H9 (cell line): Measurements from ENCODE around the gene SHISA9. TPM values are rescaled to one million over a fixed set of nuclear protein-coding genes. Genes with fewer than 3 reads are reported as not detected.
A peak's percentile ranks its signal among the peaks of the same experiment; 100 is the strongest.

Experiments used
- DNase-seq: peaks from one replicate; pipeline ENCODE4 v3.0.0-alpha.2; 2017
- H2AFZ ChIP-seq: one replicate; pipeline ENCODE4 v1.6.1; 2013; ENCODE audit warnings: mild to moderate bottlenecking, low read length, control low read depth, moderate library complexity
- H2AK5ac ChIP-seq: 2 replicates; pipeline ENCODE4 v1.6.1; 2013; ENCODE audit warnings: low read length, control low read depth, mixed read lengths; ENCODE audit not compliant: insufficient read length
- H2BK120ac ChIP-seq: one replicate; pipeline ENCODE4 v1.6.1; 2013; ENCODE audit warnings: low read depth, mild to moderate bottlenecking, low read length, control low read depth, inconsistent platforms; ENCODE audit not compliant: poor library complexity, severe bottlenecking
- H2BK12ac ChIP-seq: 2 replicates; pipeline ENCODE4 v1.6.1; 2013; ENCODE audit warnings: low read length, control low read depth, mixed read lengths, low read depth; ENCODE audit not compliant: insufficient read length
- H2BK15ac ChIP-seq: 2 replicates; pipeline ENCODE4 v1.6.1; 2013; ENCODE audit warnings: low read depth, low read length, control low read depth
- H2BK20ac ChIP-seq: one replicate; pipeline ENCODE4 v1.6.1; 2013; ENCODE audit warnings: low read depth, mild to moderate bottlenecking, low read length, control low read depth, inconsistent platforms; ENCODE audit not compliant: poor library complexity, severe bottlenecking
- H2BK5ac ChIP-seq: 2 replicates; pipeline ENCODE4 v1.6.1; 2013; ENCODE audit warnings: low read length, control low read depth, mixed read lengths; ENCODE audit not compliant: insufficient read length
- H3K14ac ChIP-seq: 2 replicates; pipeline ENCODE4 v1.6.1; 2013; ENCODE audit warnings: low read length, control low read depth; ENCODE audit not compliant: insufficient read depth
- H3K18ac ChIP-seq: 2 replicates; pipeline ENCODE4 v1.6.1; 2013; ENCODE audit warnings: low read depth, mild to moderate bottlenecking, mixed read lengths, low read length, control low read depth; ENCODE audit not compliant: insufficient read length
- H3K23ac ChIP-seq: 2 replicates; pipeline ENCODE4 v1.6.1; 2013; ENCODE audit warnings: low read length, control low read depth, mixed read lengths, low read depth; ENCODE audit not compliant: insufficient read length
- H3K23me2 ChIP-seq: 2 replicates; pipeline ENCODE4 v1.6.1; 2013; ENCODE audit warnings: low read depth, mild to moderate bottlenecking, mixed read lengths, low read length, control low read depth; ENCODE audit not compliant: insufficient read length, poor library complexity, severe bottlenecking
- H3K27ac ChIP-seq: 2 replicates; pipeline ENCODE4 v1.5.1; 2013; ENCODE audit warnings: low read length, control low read depth, mixed read lengths, low read depth; ENCODE audit not compliant: insufficient read length
- H3K27me3 ChIP-seq: 2 replicates; pipeline ENCODE4 v1.6.1; 2013; ENCODE audit warnings: low read length, control low read depth, inconsistent platforms; ENCODE audit not compliant: insufficient read depth
- H3K4ac ChIP-seq: 2 replicates; pipeline ENCODE4 v1.6.1; 2013; ENCODE audit warnings: low read depth, mild to moderate bottlenecking, control low read depth, inconsistent platforms, low read length, moderate library complexity
- H3K4me1 ChIP-seq: 2 replicates; pipeline ENCODE4 v1.6.1; 2013; ENCODE audit warnings: low read length, control low read depth, inconsistent platforms; ENCODE audit not compliant: insufficient read depth
- H3K4me2 ChIP-seq: 2 replicates; pipeline ENCODE4 v1.6.1; 2013; ENCODE audit warnings: low read length, control low read depth, mixed read lengths; ENCODE audit not compliant: insufficient read length, insufficient read depth
- H3K56ac ChIP-seq: 2 replicates; pipeline ENCODE4 v1.6.1; 2013; ENCODE audit warnings: low read depth, mild to moderate bottlenecking, mixed read lengths, low read length, control low read depth; ENCODE audit not compliant: insufficient read length
- H3K79me1 ChIP-seq: 2 replicates; pipeline ENCODE4 v1.6.1; 2013; ENCODE audit warnings: low read depth, mild to moderate bottlenecking, moderate library complexity, low read length, control low read depth, inconsistent platforms; ENCODE audit not compliant: insufficient read depth, poor library complexity, severe bottlenecking
- H3K79me2 ChIP-seq: 2 replicates; pipeline ENCODE4 v1.6.1; 2013; ENCODE audit warnings: low read length, control low read depth, inconsistent platforms; ENCODE audit not compliant: insufficient read depth
- H3K9ac ChIP-seq: 2 replicates; pipeline ENCODE4 v1.6.1; 2013; ENCODE audit warnings: low read length, control low read depth, mixed read lengths; ENCODE audit not compliant: insufficient read length; ENCODE audit errors: extremely low read depth
- H3K9me3 ChIP-seq: one replicate; pipeline ENCODE4 v1.6.1; 2013; ENCODE audit warnings: low read depth, low read length, inconsistent platforms; ENCODE audit not compliant: control insufficient read depth
- H3T11ph ChIP-seq: one replicate; pipeline ENCODE4 v1.6.1; 2013; ENCODE audit warnings: mild to moderate bottlenecking, low read length, control low read depth, inconsistent platforms
- H4K20me1 ChIP-seq: one replicate; pipeline ENCODE4 v1.6.1; 2013; ENCODE audit not compliant: control insufficient read depth, insufficient read length, insufficient read depth
- H4K5ac ChIP-seq: 2 replicates; pipeline ENCODE4 v1.6.1; 2013; ENCODE audit warnings: low read depth, mild to moderate bottlenecking, mixed read lengths, low read length, control low read depth; ENCODE audit not compliant: insufficient read length
- H4K8ac ChIP-seq: replicated peaks from 2 replicates; pipeline ENCODE4 v1.6.1; 2013; ENCODE audit warnings: low read length, control low read depth, mixed read lengths, low read depth; ENCODE audit not compliant: insufficient read length
- H4K91ac ChIP-seq: 2 replicates; pipeline ENCODE4 v1.6.1; 2013; ENCODE audit warnings: low read depth, mild to moderate bottlenecking, moderate library complexity, mixed read lengths, low read length, control low read depth; ENCODE audit not compliant: insufficient read length
- H3K27ac Mint-ChIP-seq, 3 experiments: 2 replicates in 2 of 3; 3 replicates in 1 of 3; pipeline ENCODE4 v1.8.0; 2020 to 2021; ENCODE audit warnings: mixed read lengths in 3 of 3, mild to moderate bottlenecking in 1 of 3, moderate library complexity in 1 of 3
- H3K27me3 Mint-ChIP-seq: 2 replicates; pipeline ENCODE4 v1.8.0; 2021; ENCODE audit warnings: low read depth, mild to moderate bottlenecking, moderate library complexity, mixed read lengths
- H3K36me3 Mint-ChIP-seq, 3 experiments: 2 replicates in 2 of 3; 3 replicates in 1 of 3; pipeline ENCODE4 v1.8.0; 2020 to 2021; ENCODE audit warnings: low read depth in 3 of 3, mixed read lengths in 3 of 3; ENCODE audit not compliant: insufficient read depth in 1 of 3
- H3K4me1 Mint-ChIP-seq, 2 experiments: 2 replicates each; pipeline ENCODE4 v1.8.0; 2020; ENCODE audit warnings: mixed read lengths in 2 of 2
- H3K4me3 Mint-ChIP-seq, 2 experiments: 2 replicates in 1 of 2; 3 replicates in 1 of 2; pipeline ENCODE4 v1.8.0; 2020 to 2021; ENCODE audit warnings: mild to moderate bottlenecking in 2 of 2, mixed read lengths in 2 of 2, moderate library complexity in 1 of 2
- H3K9me3 Mint-ChIP-seq, 2 experiments: 2 replicates in 1 of 2; 3 replicates in 1 of 2; pipeline ENCODE4 v1.8.0; 2020; ENCODE audit warnings: mild to moderate bottlenecking in 2 of 2, mixed read lengths in 2 of 2, moderate library complexity in 1 of 2
- WGBS: extraction: QIAGEN DNeasy Blood & Tissue Kit; methylation state at CpG from one replicate; pipeline ENCODE4 v1.1.7; 2013; ENCODE audit warnings: missing lambda C conversion rate, low lambda C conversion rate, mixed read lengths; ENCODE audit not compliant: insufficient read length; ENCODE audit errors: extremely low coverage; 5-methylcytosine and 5-hydroxymethylcytosine counted together
- total RNA-seq: library from RNA; stranded (reverse); gene quantifications from 2 replicates; pipeline ENCODE4 v1.2.1, GENCODE V29; 2021
- TF ChIP-seq, protein P1 (sequence below): fragments of 200-600 bp; sonication (generic); conservative IDR thresholded peaks from 3 replicates; pipeline ENCODE4 v1.8.0; 2021; ENCODE audit warnings: antibody characterized with exemption, mild to moderate bottlenecking

The SHISA9 gene
- total RNA-seq, 1 experiment from 2014 or later, result 7.0 TPM

DNA sequence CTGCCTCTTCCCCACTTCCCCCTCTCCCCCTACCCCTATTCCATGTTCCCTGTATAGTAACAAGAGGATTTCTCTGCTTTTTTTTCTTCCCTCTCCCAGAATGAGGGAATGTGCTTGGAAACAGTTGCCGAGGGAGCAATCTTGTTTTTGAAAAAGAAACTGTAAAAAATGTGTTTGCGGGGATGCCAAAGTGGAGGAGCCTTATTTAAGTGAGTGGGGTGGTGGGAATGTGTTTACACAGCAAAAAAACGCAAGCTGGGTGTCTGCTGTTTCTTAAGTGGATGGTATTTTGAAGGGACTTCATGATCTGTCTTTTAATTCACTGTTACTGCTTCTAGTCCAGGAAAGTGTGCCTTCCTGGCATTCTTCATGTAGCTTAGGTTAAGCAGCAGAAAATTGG is 254.4 kb downstream of the SHISA9 start:
- Histone ChIP-seq H3K14ac (no peak overlapping the region), H3K27ac (no peak overlapping the region), H4K5ac (no peak overlapping the region), H2BK12ac (no peak overlapping the region), H2AK5ac (no peak overlapping the region), H3K79me1 (no peaks in the 10 kb centered on the region), H3K27me3 (no peaks in the 10 kb centered on the region), H3K9ac (no peak overlapping the region), H2AFZ (no peak overlapping the region), H3K4ac (no peak overlapping the region), H3K18ac (no peak overlapping the region), H3K9me3 (no peaks in the 10 kb centered on the region), H2BK20ac (no peak overlapping the region), H3K4me1 (peaks cover 20% of the 10 kb centered on the region; the same call in 1 of the 2 replicates), H2BK5ac (no peak overlapping the region), H3K23me2 (no peaks in the 10 kb centered on the region), H3T11ph (no peak overlapping the region), H3K56ac (no peak overlapping the region), H4K91ac (no peak overlapping the region), H4K8ac (no peak overlapping the region), H3K79me2 (peaks cover 2% of the 10 kb centered on the region; the same call in 1 of the 2 replicates), H4K20me1 (no peaks in the 10 kb centered on the region), H2BK120ac (no peak overlapping the region), H3K4me2 (no peak overlapping the region), H2BK15ac (no peak overlapping the region), H3K23ac (no peak overlapping the region)
- peaks cover 36 to 41% of the 10 kb centered on the region in 2 experiments for H3K4me1 Mint-ChIP-seq
- H3K27me3 Mint-ChIP-seq, result no peaks in the 10 kb centered on the region
- H3K4me3 Mint-ChIP-seq, result no peak overlapping the region
- TF ChIP-seq, protein P1, sequence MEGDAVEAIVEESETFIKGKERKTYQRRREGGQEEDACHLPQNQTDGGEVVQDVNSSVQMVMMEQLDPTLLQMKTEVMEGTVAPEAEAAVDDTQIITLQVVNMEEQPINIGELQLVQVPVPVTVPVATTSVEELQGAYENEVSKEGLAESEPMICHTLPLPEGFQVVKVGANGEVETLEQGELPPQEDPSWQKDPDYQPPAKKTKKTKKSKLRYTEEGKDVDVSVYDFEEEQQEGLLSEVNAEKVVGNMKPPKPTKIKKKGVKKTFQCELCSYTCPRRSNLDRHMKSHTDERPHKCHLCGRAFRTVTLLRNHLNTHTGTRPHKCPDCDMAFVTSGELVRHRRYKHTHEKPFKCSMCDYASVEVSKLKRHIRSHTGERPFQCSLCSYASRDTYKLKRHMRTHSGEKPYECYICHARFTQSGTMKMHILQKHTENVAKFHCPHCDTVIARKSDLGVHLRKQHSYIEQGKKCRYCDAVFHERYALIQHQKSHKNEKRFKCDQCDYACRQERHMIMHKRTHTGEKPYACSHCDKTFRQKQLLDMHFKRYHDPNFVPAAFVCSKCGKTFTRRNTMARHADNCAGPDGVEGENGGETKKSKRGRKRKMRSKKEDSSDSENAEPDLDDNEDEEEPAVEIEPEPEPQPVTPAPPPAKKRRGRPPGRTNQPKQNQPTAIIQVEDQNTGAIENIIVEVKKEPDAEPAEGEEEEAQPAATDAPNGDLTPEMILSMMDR, result no peak
- H3K36me3 Mint-ChIP-seq, result no peaks in the 10 kb centered on the region
- no peak for DNase-seq
- WGBS, result no CpG with 5 or more reads among the region's 3 CpGs
- H3K9me3 Mint-ChIP-seq, result no peaks in the 10 kb centered on the region
- H3K27ac Mint-ChIP-seq, result peak overlapping the region in 2 of 3 experiments; percentile 29 to 75; a peak in 5 of 7 replicates
